Kasumi-1 (cell line): ENCODE results near the gene RUNX3.
"Not testable (repeated sequence)": the region's sequence is repeated elsewhere in the genome, so short reads cannot be mapped to it uniquely, and the experiment has no call there.

Experiments
- DNase-seq, 2 experiments: peaks; one replicate each; lab custom pipeline; 2025; lab: John Stamatoyannopoulos, UW

The RUNX3 gene

GRCh38 chr1:24930260-24931145 is at the start of gene RUNX3:
RUNX3 (minus strand) TSS chr1:24930276; CDS start chr1:24929868, 408 bp downstream.
- peak; percentile 65 to 69 for DNase-seq

- not testable (repeated sequence) for DNase-seq
These were observed 49.2 kb upstream of the RUNX3 start for GRCh38 chr1:24979232-24979631.

- DNase-seq: peak; percentile 79 to 83
These were observed 48.4 kb upstream of the RUNX3 start for GRCh38 chr1:24978383-24979032.

- no peak for DNase-seq
These were observed 45.3 kb upstream of the RUNX3 start for GRCh38 chr1:24975391-24975790.

- no peak for DNase-seq
These were observed 43.2 kb upstream of the RUNX3 start for GRCh38 chr1:24973315-24973714.

- DNase-seq: no peak
These were observed 42.8 kb upstream of the RUNX3 start for GRCh38 chr1:24972915-24973242.

GRCh38 chr1:24972221-24972914 is 42.3 kb upstream of the RUNX3 start:
- no peak for DNase-seq

- peak in 1 of 2 experiments; percentile 16 for DNase-seq
These were observed 41.1 kb upstream of the RUNX3 start for GRCh38 chr1:24970926-24971875.

GRCh38 chr1:24970399-24970753 is 40.3 kb upstream of the RUNX3 start:
- no peak for DNase-seq

GRCh38 chr1:24969596-24970398 is 39.7 kb upstream of the RUNX3 start:
- DNase-seq: no peak

GRCh38 chr1:24968941-24969585 is 39.0 kb upstream of the RUNX3 start:
- DNase-seq: no peak

GRCh38 chr1:24967962-24968361 is 37.9 kb upstream of the RUNX3 start:
- DNase-seq: no peak

GRCh38 chr1:24967555-24967954 is 37.5 kb upstream of the RUNX3 start:
- DNase-seq: no peak

- DNase-seq: peak in 1 of 2 experiments; percentile 35
These were observed 36.8 kb upstream of the RUNX3 start for GRCh38 chr1:24966724-24967346.

- DNase-seq: no peak
These were observed 36.1 kb upstream of the RUNX3 start for GRCh38 chr1:24966121-24966723.

GRCh38 chr1:24965571-24965930 is 35.5 kb upstream of the RUNX3 start:
- DNase-seq: no peak

GRCh38 chr1:24964811-24965570 is 34.9 kb upstream of the RUNX3 start:
- DNase-seq: no peak

GRCh38 chr1:24963943-24964693 is 34.0 kb upstream of the RUNX3 start:
- no peak for DNase-seq
